HG03342 (cell line): ENCODE measurements around the gene GRAPL.
"Not testable (repeated sequence)": the region's sequence is repeated elsewhere in the genome, so short reads cannot be mapped to it uniquely, and the experiment has no call there.

Experiments
- ATAC-seq: cut with Tn5 transposase; IDR thresholded peaks from one replicate; pipeline ENCODE4 v1.9.1; 2021; ENCODE audit warnings: mild to moderate bottlenecking, moderate library complexity; ENCODE audit not compliant: unreplicated experiment

GRAPL gene

DNA sequence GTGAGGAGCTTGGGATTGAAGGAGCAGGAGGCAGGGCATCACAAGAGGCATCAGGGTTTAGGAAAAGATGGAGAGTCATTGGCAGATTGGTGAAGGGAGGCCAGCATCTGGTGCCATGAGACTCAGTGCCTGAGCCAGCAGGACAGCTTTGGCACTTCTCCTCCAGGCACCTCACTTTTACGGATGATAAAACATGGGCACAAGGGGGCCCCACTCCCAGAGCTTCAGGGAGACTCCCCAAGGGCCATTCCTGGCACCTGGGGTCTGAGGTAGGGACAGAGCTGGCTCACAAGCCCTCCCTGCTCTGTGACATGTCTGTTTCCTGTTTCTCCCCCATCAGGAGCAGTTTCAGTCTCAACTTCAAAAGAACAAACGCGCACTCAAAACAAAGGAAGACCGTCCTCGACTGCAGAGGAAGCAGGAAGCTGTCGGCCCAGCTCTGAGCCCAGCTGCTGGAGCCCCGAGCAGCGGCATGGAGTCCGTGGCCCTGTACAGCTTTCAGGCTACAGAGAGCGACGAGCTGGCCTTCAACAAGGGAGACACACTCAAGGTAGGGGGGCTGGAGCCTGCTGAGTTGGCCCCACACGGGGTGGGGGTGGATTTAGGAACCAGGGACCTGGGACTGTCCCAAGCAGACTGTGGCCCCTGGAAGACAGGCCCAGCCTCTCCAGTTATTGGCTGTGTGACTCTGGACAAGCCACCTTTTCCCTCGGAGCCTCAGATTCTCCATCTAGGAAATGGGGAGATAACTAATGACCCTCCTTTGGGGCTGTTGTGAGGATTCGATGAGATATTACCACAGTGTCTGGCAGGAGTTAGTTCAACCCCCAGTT is at the start of gene GRAPL:
Gene GRAPL, plus strand, starts transcription at position 442 of the 833 bp plus-strand sequence. Its CDS starts 31 bp downstream, at position 473.
- not testable (repeated sequence) for ATAC-seq

DNA sequence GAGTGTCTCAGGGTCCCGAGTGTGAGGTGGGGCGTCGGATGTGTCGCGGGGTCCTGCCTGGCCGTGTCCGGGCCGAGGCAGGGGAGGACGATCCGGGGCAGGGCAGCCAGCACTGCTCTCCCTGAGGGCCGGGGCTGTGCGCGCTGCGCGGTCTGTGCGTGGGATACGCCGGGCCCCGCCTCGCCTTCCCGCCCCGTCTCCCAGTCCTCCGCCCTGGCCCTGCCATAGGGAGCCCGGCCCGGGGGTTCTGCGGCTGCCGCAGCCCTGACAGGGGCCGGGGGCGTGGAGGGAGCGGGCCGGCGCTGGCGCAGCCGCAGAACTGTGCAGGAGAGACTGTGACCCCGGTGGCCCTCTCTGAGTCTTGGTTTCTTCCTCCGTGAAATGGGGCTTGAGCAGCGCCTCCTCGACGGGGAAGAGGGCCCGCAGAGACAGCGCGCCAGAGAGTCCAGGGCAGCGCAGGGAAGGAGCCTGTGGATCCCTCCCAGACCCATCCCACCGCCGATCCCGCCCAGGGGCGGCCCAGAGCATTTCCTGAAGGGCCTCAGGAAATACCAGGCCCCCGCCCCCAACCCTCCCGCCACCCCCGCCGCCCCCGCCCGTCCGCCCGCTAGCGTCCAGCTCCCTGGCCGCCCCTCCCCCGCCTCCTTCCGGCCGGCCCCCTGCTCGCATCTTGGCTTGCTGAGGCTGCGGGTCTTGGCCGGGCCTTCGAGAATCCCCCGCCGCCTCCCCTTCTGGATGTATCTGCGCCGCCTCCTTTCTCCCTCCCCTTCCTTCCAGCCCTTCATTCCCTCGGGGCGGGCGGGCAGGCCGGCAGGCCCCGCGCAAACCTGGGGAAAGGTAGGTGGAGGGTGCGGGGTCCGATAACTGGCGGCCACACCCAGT is 38.3 kb upstream of the GRAPL start:
- not testable (repeated sequence) for ATAC-seq

DNA sequence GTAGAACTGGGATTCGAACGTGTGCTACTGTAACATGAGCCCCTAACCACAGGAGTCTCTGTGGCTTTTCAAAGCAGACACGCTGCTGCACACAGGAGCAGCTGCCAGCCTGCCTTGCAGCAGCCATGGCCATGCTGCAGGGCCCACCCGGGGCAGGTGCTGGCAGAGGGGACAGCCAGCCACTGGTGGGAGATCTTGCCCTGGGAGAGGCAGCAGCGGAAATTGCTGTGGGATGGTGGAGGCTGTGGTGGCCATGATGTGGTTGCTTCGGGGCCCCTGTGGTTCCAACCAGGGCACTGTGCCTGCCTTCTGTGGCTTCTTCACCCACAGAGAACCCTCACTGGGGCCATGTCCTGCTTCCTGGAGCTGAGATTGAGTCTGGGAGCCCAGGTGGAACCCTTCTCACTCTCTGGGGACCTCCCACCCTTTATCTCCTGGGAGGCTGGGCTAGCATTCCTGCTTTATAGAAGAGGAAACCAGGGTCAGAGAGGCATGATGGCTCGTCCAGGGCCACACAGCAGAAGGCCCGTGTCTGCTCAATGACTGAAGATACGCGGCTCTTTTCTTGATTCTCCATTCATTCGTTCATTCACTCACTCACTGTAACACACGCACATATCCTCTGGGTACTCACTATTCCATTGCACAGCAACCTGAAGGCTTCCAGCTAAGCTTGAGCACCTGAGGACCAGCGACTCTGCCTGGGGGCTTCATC is 37.2 kb upstream of the GRAPL start:
- not testable (repeated sequence) for ATAC-seq

DNA sequence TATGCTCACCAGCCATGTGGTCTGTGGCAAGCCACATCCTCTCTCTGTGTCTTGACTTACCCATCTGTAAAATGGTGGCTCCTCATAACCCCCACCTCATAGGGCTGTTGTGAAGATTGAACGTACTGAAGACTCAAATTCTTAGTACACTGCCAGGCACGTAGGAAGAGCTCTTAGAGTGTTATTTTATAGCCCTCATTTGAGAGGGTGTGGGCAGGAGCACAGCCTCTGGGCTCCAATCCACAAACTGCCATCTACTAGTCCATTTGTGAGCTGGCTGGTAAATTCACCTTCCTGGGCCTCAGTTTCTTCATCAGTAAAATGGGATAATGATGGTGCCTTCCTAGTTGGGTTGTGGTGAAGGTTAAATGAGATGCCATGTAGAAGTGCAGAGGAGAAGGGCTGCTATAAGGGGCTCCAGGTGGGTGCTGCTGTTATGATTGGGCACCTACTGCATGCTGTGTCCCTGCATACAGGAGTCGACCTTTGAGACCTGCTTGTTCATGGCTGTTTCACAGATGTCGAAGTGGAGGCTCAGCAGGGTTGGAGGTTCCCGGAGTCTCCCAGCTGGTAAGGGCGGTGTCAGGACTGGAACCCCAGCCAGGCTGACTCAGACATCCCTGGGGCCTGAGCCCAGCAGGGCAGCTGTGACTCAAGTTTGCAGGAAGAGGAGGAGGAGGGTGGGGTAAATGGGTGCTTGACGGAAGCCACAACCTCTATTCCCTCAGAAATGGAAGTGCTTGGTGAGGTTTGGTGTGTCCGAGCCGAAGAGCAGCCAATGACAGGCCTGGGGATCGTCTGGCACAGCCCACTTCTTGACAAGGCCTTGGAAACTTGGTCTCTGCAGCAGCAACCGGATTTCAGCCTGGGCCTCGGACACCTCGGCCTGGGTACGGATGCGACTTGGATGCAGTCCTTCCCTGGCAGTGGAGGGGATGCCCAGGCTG is 34.4 kb upstream of the GRAPL start:
- not testable (repeated sequence) for ATAC-seq

DNA sequence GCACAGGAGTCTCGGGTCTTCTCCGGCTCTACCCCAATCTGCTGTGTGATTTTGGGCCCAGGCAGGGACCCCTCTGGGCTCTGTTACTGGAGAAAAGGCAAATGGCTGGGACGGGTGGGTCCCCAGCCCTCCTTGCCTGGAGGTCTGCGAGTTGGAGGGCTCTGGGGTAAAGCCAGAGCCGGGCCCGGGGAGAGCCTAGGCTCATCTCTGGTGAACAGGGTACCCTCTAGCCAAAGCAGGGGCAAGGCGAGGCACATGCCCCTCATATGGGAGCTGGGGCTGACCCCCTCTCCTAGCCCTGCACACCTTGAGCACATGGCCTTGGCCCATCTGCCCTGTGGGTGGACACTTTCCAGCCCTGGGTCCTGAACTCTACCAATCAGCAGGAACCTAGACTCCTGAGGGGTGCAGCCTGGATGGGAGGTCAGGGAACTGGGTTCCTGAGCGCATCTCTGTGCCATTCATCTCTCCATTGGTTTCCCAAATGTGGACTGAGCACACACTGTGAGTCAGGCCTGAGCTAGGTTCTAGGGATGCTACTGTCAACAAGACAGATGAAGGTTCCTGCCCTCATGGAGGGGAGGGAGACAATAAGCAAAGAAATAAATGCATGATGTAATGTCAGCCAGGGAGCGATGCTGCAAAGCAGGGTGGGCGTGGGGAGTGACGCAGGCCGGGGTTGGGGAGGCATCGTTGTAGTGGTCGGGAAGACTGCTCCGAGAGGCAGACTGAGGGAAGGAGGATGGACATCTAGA is 33.5 kb upstream of the GRAPL start:
- ATAC-seq = not testable (repeated sequence)

DNA sequence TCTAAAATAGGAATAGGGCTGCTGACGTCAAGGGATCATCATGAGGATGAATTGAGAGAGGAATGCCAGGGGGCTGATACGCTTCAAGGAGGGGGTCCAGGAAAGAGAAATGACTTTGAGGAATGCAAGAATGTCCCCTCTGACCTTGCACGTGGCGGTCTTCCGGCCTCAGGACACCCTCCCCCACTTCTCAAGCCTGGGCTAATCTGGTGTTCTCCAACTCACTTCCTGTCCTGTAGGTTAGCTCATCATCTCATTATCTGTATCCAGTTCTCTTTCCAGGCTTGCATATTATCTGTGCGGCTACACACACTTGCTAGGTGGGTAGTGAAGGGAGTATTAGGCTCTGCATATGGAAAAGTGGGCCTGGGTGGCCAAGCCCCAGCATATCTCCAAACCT is 18.9 kb upstream of the GRAPL start:
- not testable (repeated sequence) for ATAC-seq

DNA sequence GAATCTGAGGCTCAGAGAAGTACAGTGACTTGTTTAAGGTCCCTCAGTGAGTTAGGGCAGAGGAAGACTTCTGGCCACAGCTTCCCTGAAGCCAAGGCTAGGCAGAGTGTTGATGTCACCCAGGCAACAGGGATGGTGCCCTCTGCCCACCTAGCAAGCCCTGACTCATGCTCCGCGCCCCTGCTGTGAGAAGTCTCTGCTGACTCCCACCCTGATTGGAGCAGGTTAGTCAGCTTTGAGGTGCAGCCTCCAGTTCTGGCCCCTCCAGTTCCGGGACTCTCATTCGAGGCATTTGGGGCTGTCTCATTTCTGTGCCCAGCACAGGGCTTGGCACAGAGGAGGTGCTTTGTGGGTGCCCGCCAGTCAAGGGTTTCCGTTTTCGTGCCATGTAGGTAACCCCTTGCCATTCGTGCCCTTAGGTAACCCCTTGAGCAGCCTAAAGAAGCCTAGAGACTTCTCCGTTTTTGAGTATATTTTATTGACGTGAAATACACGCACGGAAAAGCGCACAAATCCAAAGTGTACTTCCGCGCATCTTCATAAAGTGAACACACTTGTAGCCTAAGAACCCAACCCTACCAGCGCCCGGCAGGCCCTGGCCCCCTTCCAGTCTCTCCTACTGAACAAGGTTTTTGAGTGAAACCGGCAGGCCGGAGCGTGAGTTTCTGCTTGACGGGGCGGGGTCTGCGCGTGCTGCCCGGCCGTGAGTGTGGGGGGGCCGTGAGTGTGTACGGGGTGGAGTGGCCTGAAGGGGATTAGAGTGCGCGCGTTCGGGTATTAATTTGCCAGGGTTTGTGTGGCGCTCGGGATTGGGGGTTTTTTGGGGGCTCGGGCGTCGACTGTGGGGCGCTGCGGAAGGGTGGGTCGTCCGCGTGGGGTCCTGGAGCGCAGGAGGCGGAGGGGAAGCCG is 16.9 kb upstream of the GRAPL start:
- ATAC-seq = peak; percentile 14

DNA sequence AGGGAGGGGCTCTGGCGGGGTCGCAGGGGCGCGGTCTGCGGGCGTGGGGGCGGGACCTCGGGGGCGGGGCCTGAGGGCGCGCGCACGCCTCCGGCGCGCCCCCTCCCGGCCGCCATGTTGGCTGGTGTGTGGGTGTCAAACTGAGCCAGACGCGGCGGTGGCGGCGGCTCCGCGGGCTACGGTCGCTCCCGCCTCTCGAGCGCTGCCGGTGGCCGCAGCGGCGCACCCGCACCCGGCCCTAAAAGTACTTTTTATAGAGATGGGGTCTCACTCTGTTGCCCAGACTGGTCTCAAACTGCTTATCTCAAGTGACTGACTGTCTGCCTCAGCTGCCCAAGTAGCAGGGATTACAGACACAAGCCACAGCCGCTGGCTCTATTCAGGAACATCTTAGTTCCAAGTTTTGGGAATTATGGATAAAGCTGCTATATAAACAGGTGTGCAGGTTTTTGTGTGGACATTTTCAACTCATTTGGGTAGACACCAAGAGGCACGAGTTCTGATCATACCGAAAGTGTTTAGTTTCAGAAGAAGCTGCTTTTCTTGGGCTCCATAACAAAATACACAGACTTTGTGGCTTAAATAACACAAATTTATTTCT is 16.2 kb upstream of the GRAPL start:
- ATAC-seq = peak; percentile 51

DNA sequence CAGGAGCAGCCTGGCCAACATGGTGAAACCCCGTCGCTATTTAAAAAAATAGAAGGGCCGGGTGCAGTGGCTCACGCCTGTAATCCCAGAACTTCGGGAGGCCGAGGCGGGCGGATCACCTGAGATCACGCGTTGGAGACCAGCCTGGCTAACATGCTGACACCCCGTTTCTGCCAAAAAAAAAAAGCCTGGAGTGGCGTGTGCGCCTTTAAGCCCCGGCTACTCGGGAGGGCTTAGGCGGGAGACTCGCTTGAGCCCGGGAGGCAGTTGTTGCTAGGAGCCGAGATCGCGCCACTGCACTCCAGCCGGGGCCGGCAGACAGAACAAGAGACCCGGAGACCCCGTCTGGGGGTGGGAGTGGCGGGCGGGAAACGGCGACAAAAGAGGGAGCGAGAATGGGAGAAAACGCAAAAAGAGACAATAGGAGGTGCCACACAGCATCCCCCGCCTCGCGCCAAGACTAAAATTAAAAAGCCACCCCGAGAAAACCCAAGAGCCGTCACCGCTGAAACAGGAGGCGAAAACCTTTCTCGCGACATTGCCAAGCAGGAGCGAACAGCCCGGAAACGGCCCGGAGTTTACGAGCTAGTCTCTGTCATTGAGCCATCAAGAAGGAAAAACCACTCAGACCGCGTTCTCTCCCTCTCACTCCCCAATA is 15.5 kb upstream of the GRAPL start:
- peak; percentile 80 for ATAC-seq

DNA sequence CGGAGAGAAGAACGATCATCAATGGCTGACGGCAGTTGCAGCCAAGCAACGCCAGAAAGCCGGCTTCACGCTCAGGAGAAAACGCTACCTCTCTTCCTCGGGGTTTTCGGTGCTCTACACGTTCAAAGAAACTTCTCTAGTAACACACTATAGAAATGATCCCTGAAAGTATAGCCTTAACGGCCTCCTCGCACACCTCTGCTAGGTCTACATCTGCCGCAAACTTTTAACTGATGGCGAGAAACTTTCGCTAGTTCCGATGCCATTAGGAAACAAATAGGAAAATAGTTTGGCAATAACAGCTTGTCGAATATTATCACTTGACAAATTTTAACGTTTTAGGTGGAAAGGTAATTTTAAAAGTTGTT is 14.9 kb upstream of the GRAPL start:
- not testable (repeated sequence) for ATAC-seq

DNA sequence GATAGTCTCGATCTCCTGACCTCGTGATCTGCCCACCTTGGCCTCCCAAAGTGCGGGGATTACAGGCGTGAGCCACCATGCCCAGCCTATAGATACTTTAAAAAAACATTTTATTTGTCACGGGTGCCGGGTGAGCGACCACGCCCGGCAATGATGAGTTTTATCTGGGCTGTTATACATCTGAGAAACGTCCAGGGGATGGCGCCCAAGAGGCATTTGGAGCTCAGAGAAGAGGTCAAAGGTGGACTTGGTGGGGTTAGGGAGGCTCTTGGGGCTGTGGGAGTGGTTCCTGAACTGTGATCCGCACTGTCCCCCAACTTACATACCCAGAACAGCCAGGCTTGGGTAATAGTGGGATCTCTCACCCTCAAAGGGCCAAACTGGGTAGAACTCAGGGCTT is 8.7 kb upstream of the GRAPL start:
- not testable (repeated sequence) for ATAC-seq

DNA sequence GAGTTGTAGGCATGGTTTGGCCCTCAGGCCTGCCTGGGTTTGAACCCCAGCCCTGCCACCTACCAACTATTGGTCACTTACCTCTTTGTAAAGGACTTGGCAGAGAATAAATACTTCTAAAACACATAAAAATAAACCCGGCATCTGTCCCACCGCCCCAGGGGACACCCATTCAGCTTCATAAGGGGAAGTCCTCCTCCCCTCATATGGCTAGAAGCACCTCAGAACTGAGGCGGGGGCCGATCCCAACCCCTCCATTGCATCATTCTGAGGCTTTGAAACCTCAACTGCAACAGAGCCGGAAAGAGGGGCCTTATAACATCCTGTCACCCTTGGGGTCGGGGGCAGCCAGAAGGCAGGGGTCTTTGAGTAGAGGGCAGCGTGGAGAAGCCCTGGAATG is 2.1 kb upstream of the GRAPL start:
- ATAC-seq = not testable (repeated sequence)

DNA sequence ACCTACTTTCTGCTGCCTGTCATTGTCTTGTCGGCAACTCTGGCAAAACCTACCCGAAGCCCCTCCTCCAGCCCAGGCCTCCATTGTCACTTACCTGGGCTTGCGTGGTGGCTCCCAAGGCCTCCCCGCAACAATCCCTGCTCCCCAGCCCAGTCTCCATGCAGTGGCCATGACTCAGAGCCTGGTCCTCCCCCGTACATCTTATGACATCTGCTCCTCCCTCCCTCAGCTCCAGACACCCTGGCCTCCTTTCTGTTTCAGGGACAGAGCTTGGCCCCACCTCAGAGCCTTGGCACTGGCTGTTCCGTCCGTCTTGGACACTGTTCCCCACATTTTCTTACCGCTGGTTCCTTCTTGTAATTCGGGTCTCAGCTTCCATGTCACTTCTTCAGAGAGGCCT is 2.1 kb downstream of the GRAPL start:
- ATAC-seq = not testable (repeated sequence)

DNA sequence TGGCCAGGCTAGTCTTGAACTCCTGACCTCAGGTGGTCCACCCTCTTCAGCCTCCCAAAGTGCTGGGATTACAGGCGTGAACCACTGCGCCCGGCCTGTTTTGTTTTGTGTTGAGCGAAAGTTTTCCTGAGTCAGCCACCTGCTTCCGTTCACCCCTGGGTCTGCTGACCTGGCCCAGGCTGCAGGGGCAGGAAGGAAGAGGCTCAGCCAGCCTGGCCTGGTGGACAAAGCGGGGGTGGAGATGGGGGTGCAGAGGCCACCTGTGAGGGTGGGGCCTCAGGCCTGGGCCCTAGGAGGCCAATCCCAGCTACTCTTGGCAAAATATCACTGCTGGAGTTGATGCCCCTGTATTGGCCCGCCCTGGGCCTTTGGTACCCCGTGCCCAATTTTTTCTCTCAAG is 3.7 kb downstream of the GRAPL start:
- ATAC-seq = not testable (repeated sequence)

DNA sequence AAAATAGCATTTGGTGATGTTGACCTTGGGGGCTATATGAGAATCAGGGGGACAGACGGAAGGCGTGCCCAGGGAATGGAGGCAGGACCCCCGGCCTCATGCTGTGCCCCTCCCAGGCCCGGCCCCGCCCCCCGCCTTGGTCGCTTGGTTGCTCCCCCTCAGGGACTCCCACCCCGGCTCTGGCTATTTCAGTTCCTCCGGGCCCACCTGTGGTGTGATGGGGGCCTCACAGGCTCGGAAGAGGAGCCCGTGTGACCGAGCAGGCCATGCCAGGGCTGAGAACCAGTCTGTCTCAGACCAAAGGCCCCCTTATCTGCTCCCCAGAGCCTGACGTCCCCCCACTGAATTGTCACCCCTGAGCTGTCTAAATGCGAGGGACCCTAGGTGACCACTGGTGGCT is 4.4 kb downstream of the GRAPL start:
- ATAC-seq = not testable (repeated sequence)

DNA sequence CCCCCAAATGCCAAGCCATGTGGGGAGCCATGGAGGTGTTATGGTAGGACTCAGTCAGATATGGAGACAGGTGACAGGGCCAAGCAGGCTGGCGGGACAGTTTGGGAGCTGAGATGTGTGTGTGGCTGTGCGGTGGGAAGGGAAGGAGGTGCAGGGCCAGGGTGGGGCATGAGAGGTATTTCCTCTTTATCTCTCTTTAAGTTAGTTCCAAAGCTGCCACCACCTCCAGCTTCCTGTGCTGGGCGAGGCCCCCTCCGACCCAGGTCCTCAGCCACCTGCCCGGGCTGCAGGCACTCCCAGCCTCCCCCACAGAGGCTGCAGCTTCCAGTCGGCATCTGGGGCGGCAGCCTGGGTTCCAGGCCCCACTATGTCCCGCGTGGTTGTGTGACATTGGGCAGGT is 6.4 kb downstream of the GRAPL start:
- not testable (repeated sequence) for ATAC-seq

DNA sequence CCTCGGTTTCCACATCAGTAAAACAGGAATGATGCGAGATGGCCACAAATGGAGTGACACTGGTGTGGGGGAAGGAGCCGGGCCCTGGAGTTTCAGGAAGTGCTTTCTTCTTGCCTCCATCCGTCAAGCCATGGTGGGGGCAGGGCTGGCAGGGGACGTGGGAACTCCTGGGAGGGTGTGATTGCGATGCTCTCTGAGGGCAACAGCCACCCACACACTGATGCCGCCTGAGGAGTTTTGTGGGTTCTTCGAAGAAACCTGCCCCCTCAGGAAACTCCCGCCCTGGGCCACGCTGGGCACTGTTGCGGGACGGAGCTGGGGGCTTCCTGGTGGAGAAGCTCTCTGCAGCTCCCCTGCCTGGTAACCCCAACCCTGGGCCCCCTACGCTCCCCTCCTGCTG is 8.0 kb downstream of the GRAPL start:
- ATAC-seq = not testable (repeated sequence)
